IMR-90 (cell line): ENCODE measurements around the gene NR6A1. TPM values are rescaled to one million over a fixed set of nuclear protein-coding genes. Genes with fewer than 3 reads are reported as not detected.

Source experiments
- ATAC-seq: fragments of 200-7000 bp; cut with Tn5 transposase; 2 replicates; pipeline ENCODE4 v1.9.1; 2020; ENCODE audit warnings: low read depth, mild to moderate bottlenecking, moderate library complexity
- BruUV-seq: library from RNA; stranded (reverse); fragments of 400-500 nt; replicated peaks from 2 replicates; lab custom pipeline; 2021; lab: Mats Ljungman, UMichigan
- CTCF ChIA-PET: fragments of 300-600 bp; formaldehyde crosslinking; extraction: SDS; loops from one replicate; lab custom pipeline; 2021; ENCODE audit warnings: antibody characterized with exemption; lab: Yijun Ruan, JAX
- POLR2A ChIA-PET: fragments of 300-600 bp; sonication (Branson Sonifier 250); formaldehyde crosslinking; loops from one replicate; lab custom pipeline; 2022; ENCODE audit warnings: antibody characterized with exemption; ENCODE audit not compliant: unreplicated experiment; lab: Charles Lee
- DNase-seq: peaks from one replicate; pipeline ENCODE4 v3.0.0; 2013
- H2AFZ ChIP-seq: replicated peaks from 2 replicates; pipeline ENCODE3; 2013; ENCODE audit warnings: low read length, mild to moderate bottlenecking; ENCODE audit not compliant: poor library complexity
- H2AK5ac ChIP-seq: 2 replicates; pipeline ENCODE4 v1.6.1; 2013; ENCODE audit warnings: low read depth, low read length, inconsistent platforms
- H2AK9ac ChIP-seq: replicated peaks from 2 replicates; pipeline ENCODE3; 2013; ENCODE audit warnings: mild to moderate bottlenecking, low read depth, low read length, moderate library complexity; ENCODE audit not compliant: poor library complexity
- H2BK120ac ChIP-seq: 2 replicates; pipeline ENCODE4 v1.6.1; 2013; ENCODE audit warnings: low read depth, low read length, inconsistent platforms
- H2BK15ac ChIP-seq: 3 replicates; pipeline ENCODE4 v1.6.1; 2013; ENCODE audit warnings: low read depth, low read length, inconsistent platforms
- H2BK20ac ChIP-seq: 2 replicates; pipeline ENCODE4 v1.6.1; 2013; ENCODE audit warnings: low read depth, mild to moderate bottlenecking, inconsistent platforms, low read length, moderate library complexity
- H2BK5ac ChIP-seq: 2 replicates; pipeline ENCODE4 v1.6.1; 2013; ENCODE audit warnings: mild to moderate bottlenecking, low read depth, low read length, inconsistent platforms; ENCODE audit not compliant: poor library complexity, severe bottlenecking
- H3K14ac ChIP-seq: replicated peaks from 2 replicates; pipeline ENCODE4 v1.6.1; 2013; ENCODE audit warnings: low read depth, low read length, inconsistent platforms
- H3K18ac ChIP-seq: 2 replicates; pipeline ENCODE4 v1.6.1; 2013; ENCODE audit warnings: low read depth, low read length, control low read depth
- H3K23ac ChIP-seq: 2 replicates; pipeline ENCODE4 v1.6.1; 2013; ENCODE audit warnings: low read depth, low read length, inconsistent platforms
- H3K27ac ChIP-seq: 2 replicates; pipeline ENCODE4 v1.5.1; 2013; ENCODE audit warnings: mild to moderate bottlenecking, control low read depth, low read length; ENCODE audit not compliant: insufficient read depth
- H3K27me3 ChIP-seq: 2 replicates; pipeline ENCODE4 v1.6.1; 2013; ENCODE audit warnings: low read length; ENCODE audit not compliant: control insufficient read depth, insufficient read depth
- H3K36me3 ChIP-seq: 2 replicates; pipeline ENCODE4 v1.6.1; 2013; ENCODE audit warnings: low read length, mixed read lengths; ENCODE audit not compliant: control insufficient read depth, insufficient read depth
- H3K4ac ChIP-seq: 2 replicates; pipeline ENCODE4 v1.6.1; 2013; ENCODE audit warnings: low read depth, low read length, inconsistent platforms
- H3K4me1 ChIP-seq: 2 replicates; pipeline ENCODE4 v1.6.1; 2013; ENCODE audit warnings: low read length, mixed read lengths; ENCODE audit not compliant: control insufficient read depth, insufficient read depth
- H3K4me2 ChIP-seq: 2 replicates; pipeline ENCODE4 v1.6.1; 2013; ENCODE audit warnings: low read depth, mild to moderate bottlenecking, control low read depth, low read length, moderate library complexity
- H3K4me3 ChIP-seq: 2 replicates; pipeline ENCODE4 v1.5.1; 2013; ENCODE audit warnings: low read depth, mild to moderate bottlenecking, control low read depth, low read length, moderate library complexity; ENCODE audit not compliant: insufficient read depth
- H3K56ac ChIP-seq: 2 replicates; pipeline ENCODE4 v1.6.1; 2013; ENCODE audit warnings: low read length, inconsistent platforms; ENCODE audit not compliant: insufficient read depth; ENCODE audit errors: extremely low read depth
- H3K79me1 ChIP-seq, 2 experiments: 2 replicates each; pipeline ENCODE4 v1.6.1; 2013; ENCODE audit warnings: low read length in 2 of 2, inconsistent platforms in 1 of 2, low read depth in 1 of 2
- H3K9ac ChIP-seq: 2 replicates; pipeline ENCODE4 v1.6.1; 2013; ENCODE audit warnings: low read depth, low read length, control low read depth
- H3K9me1 ChIP-seq: 2 replicates; pipeline ENCODE4 v1.6.1; 2013; ENCODE audit warnings: low read length, inconsistent platforms; ENCODE audit not compliant: insufficient read depth
- H3K9me3 ChIP-seq: 2 replicates; pipeline ENCODE4 v1.6.1; 2013; ENCODE audit warnings: low read length; ENCODE audit not compliant: control insufficient read depth, insufficient read depth
- H4K20me1 ChIP-seq: 2 replicates; pipeline ENCODE4 v1.6.1; 2013; ENCODE audit warnings: low read length, inconsistent platforms; ENCODE audit not compliant: insufficient read depth
- H4K5ac ChIP-seq: 2 replicates; pipeline ENCODE4 v1.6.1; 2013; ENCODE audit warnings: mild to moderate bottlenecking, low read depth, low read length, control low read depth
- H4K8ac ChIP-seq, 2 experiments: 2 replicates each; pipeline ENCODE4 v1.6.1; 2013; ENCODE audit warnings: low read depth in 2 of 2, low read length in 2 of 2, control low read depth in 1 of 2, inconsistent platforms in 1 of 2
- H4K91ac ChIP-seq: 2 replicates; pipeline ENCODE4 v1.6.1; 2013; ENCODE audit warnings: low read depth, low read length, inconsistent platforms; ENCODE audit not compliant: insufficient read depth
- ELK1 ChIP-seq: fragments of 150-350 bp; IDR thresholded peaks from 2 replicates; pipeline ENCODE4 v1.6.1; 2016; ENCODE audit warnings: low read depth, mild to moderate bottlenecking, low read length, moderate library complexity, borderline replicate concordance
- MAZ ChIP-seq: IDR thresholded peaks from 2 replicates; pipeline ENCODE4 v1.6.1; 2012; ENCODE audit warnings: low read depth, mild to moderate bottlenecking, low read length, improper control_type of control experiment, moderate library complexity, borderline replicate concordance
- MXI1 ChIP-seq: IDR thresholded peaks from 2 replicates; pipeline ENCODE4 v1.6.1; 2012; ENCODE audit warnings: low read depth, mild to moderate bottlenecking, low read length, moderate library complexity, borderline replicate concordance
- NFE2L2 ChIP-seq: fragments of 150-350 bp; IDR thresholded peaks from 2 replicates; pipeline ENCODE4 v1.6.1; 2016; ENCODE audit warnings: low read depth, mild to moderate bottlenecking, low read length
- POLR2A ChIP-seq: IDR thresholded peaks from 2 replicates; pipeline ENCODE4 v1.6.1; 2012; ENCODE audit warnings: mild to moderate bottlenecking, low read depth, low read length
- RAD21 ChIP-seq: IDR thresholded peaks from 2 replicates; pipeline ENCODE4 v1.6.1; 2012; ENCODE audit warnings: low read length, improper control_type of control experiment
- RCOR1 ChIP-seq: IDR thresholded peaks from 2 replicates; pipeline ENCODE4 v1.6.1; 2012; ENCODE audit warnings: mild to moderate bottlenecking, low read length, improper control_type of control experiment; ENCODE audit not compliant: insufficient replicate concordance
- RFX5 ChIP-seq: IDR thresholded peaks from 2 replicates; pipeline ENCODE4 v1.8.0; 2012; ENCODE audit warnings: low read depth, mild to moderate bottlenecking, low read length, moderate library complexity
- SMC3 ChIP-seq: fragments of 150-350 bp; IDR thresholded peaks from 2 replicates; pipeline ENCODE4 v1.6.1; 2016; ENCODE audit warnings: low read depth, mild to moderate bottlenecking, antibody characterized with exemption, low read length, moderate library complexity
- USF2 ChIP-seq: fragments of 150-350 bp; IDR thresholded peaks from 2 replicates; pipeline ENCODE4 v1.6.1; 2017; ENCODE audit warnings: mild to moderate bottlenecking, antibody characterized with exemption, low read length, low read depth
- WGBS, 2 experiments: methylation state at CpG; one replicate each; pipeline versions ENCODE4 v1.1.5 to v1.1.7; 2013; ENCODE audit warnings: missing lambda C conversion rate in 2 of 2; ENCODE audit not compliant: insufficient read length in 1 of 2; ENCODE audit errors: extremely low coverage in 2 of 2; 5-methylcytosine and 5-hydroxymethylcytosine counted together
- dilution Hi-C: fragments of 300-500 bp; cut with HindIII; formaldehyde crosslinking; loops from one replicate; pipeline ENCODE4 v1.14.3; 2018; ENCODE audit warnings: low sequenced_read_pairs; ENCODE audit not compliant: unreplicated experiment
- in situ Hi-C: fragments of 300-500 bp; cut with MboI; formaldehyde crosslinking; loops from 3 replicates; pipeline ENCODE4 v1.14.3; 2019; ENCODE audit warnings: low sequenced_read_pairs, inconsistent platforms, mixed read lengths
- intact Hi-C: fragments of 100-400 bp; cut with micrococcal nuclease; formaldehyde crosslinking; loops from 2 replicates; pipeline ENCODE4 v1.10.0; 2022
- polyA plus RNA-seq, 3 experiments: library from polyadenylated mRNA; depleted of rRNA; stranded (reverse); fragments of >200 nt; gene quantifications; 2 replicates each; pipeline ENCODE4 v1.2.3, GENCODE V29; 2012; ENCODE audit warnings: low replicate concordance in 1 of 3
- total RNA-seq: library from RNA; depleted of rRNA; stranded (reverse); fragments of >200 nt; gene quantifications from 2 replicates; pipeline ENCODE4 v1.2.3, GENCODE V29; 2012

The NR6A1 gene
- total and polyA plus RNA-seq, 2 of the 4 experiments (the other 2 are of a cell fraction) = 0.14 to 0.36 TPM

- no peak overlapping the region for H3K23ac ChIP-seq
- H3K36me3 ChIP-seq = no peaks in the 10 kb centered on the region
- DNase-seq (no peak), ATAC-seq (no peak)
- TF ChIP-seq RAD21 (no peak), RCOR1 (no peak), NFE2L2 (no peak), POLR2A (no peak), ELK1 (no peak), SMC3 (no peak), MXI1 (no peak), RFX5 (no peak), MAZ (no peak), USF2 (no peak)
- H4K5ac ChIP-seq = no peak overlapping the region
- no peak overlapping the region for H3K4ac ChIP-seq
- no peak overlapping the region for H4K91ac ChIP-seq
- BruUV-seq = no TSS peak
- H3K18ac ChIP-seq = no peak overlapping the region
- H3K9me1 ChIP-seq = no peaks in the 10 kb centered on the region
- H3K27ac ChIP-seq = no peak overlapping the region
- no peak overlapping the region for H3K9ac ChIP-seq
- CTCF ChIA-PET = no interaction called here
- no peak overlapping the region for H2BK15ac ChIP-seq
- no peak overlapping the region for H2BK20ac ChIP-seq
- no peak overlapping the region for H2AK5ac ChIP-seq
- peaks cover 91% of the 10 kb centered on the region for H3K27me3 ChIP-seq
- no peak overlapping the region for H4K8ac ChIP-seq
- peaks cover 6% of the 10 kb centered on the region for H3K9me3 ChIP-seq
- H3K79me1 ChIP-seq = no peaks in the 10 kb centered on the region
- H3K56ac ChIP-seq = no peak overlapping the region
- peaks cover 3% of the 10 kb centered on the region; the same call in 1 of the 2 replicates for H4K20me1 ChIP-seq
- intact Hi-C loops = no loop called here
- dilution Hi-C loops = no loop called here
- no peak overlapping the region for H2AK9ac ChIP-seq
- H2BK120ac ChIP-seq = no peak overlapping the region
- no peak overlapping the region for H2AFZ ChIP-seq
- no peak overlapping the region for H2BK5ac ChIP-seq
- H3K4me1 ChIP-seq = no peaks in the 10 kb centered on the region; the same call in 1 of the 2 replicates
- no peak overlapping the region for H3K14ac ChIP-seq
- POLR2A ChIA-PET = no interaction called here
- in situ Hi-C loops = no loop called here
- no peak overlapping the region for H3K4me2 ChIP-seq
- 82% methylated on average over 27 of the region's 40 CpGs; no CpG with 5 or more reads in 1 of the 2 experiments for WGBS, 2 experiments
- no peak overlapping the region for H3K4me3 ChIP-seq
These were observed 270.9 kb downstream of the NR6A1 start for GRCh38 chr9:124500028-124500795.
